GM21737 (cell line): Measurements from ENCODE around the gene SLC26A4.

Experiments used
- ATAC-seq: cut with Tn5 transposase; IDR thresholded peaks from one replicate; pipeline ENCODE4 v1.9.1; 2021; ENCODE audit warnings: mild to moderate bottlenecking, moderate library complexity; ENCODE audit not compliant: unreplicated experiment

SLC26A4 gene

DNA sequence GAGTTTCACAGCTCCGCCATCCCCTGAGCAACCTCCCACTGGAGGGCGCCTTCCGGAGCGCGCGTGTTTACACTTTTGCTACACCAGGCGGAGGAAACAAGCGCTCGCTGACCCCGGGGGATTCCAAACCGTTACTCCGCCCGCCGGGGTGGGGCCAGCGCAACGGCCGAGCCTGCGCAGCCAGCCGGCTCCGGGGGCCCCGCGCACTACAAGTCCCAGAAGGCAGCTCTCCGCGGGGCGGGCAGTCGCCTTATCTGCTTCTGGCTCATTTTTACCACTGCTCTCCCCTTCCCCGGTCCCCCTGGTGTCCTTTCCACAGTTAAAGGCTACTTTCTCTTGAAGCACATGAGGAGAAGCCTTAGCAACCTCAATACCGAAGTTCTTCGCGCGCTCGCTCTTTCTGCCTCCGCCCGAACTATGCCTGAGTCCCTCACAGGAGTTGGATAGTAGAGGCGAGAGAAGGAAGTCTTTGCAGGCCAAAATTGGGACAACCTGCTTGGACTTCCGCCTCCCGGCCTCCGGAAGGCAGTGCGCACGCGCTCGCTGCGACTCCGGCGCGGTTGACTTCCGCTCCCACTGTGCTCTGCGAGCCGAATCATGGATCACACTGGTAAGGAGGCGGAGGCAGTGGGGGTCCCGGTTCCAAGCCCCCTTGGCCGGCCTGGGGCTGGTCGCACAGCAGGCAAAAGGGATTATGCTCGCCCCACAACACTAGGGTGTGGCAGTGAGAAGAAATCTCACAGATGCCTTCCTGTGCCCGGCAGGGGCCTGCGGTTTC, 83.1 kb downstream of the SLC26A4 start, which contains the start of gene CBLL1:
TSS of gene CBLL1 (plus strand) at position 576 of the 778 bp plus-strand sequence. CDS start at position 598, 22 bp downstream.
- ATAC-seq, result peak; percentile 90

DNA sequence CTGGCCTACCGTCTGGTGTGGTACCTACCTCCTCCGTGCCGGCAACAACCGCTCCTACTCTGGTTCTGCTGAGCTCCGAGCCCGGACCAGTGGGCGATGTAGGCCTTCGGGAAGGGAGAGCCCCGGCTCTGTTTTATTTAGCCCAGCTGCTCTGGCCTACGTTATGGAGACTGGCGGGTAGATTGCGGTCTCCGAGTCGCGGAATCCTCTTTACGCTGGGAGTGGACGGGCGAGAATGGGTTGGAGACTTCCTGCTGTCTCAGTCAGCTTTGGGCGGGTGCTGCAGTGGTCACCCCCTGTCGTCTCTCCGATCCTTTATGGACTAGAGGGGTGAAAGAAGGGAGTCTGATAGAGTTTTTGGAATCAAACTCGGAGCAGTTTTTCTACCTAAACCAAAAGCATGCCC, 83.7 kb downstream of the SLC26A4 start:
- ATAC-seq, result peak; percentile 37

DNA sequence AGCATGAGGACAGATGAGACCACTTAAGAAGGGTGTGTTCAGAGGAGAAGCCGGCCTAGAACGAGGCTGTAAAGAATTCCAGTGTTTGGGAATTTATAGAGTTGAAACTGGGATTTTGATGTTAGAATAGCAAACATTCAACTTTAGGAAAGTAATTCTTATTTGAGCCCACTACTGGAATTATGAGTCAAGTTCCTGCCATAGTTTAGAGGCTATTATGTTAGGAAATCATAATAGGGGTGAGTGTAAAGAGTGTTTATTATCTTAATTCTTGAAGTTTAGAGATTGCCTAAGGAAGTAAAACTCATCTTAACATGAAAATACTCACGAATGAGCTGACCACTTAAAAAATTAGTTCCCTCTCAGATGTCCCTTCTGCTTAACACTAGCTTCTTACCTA, 85.4 kb downstream of the SLC26A4 start:
- ATAC-seq, result no peak

GRCh38 chr7:107751113-107751512, 90.5 kb downstream of the SLC26A4 start:
- no peak for ATAC-seq

DNA sequence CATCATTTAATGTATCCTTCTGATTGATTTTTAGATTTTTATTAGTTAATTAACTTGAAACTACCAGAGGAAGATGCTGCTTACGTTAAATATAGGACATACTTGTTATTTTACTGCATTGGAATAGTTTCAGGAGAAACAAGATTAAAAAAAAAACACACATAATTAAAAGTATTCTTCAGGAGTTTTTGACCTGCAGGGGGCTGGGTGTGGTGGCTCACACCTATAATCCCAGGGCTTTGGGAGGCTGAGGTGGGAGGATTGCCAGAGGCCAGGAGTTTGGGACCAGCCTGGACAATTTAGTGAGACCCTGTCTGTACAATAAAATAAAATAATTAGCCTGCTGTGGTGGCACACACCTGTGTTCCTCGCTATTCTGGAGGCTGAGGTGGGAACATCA, 94.0 kb downstream of the SLC26A4 start:
- ATAC-seq, result no peak

DNA sequence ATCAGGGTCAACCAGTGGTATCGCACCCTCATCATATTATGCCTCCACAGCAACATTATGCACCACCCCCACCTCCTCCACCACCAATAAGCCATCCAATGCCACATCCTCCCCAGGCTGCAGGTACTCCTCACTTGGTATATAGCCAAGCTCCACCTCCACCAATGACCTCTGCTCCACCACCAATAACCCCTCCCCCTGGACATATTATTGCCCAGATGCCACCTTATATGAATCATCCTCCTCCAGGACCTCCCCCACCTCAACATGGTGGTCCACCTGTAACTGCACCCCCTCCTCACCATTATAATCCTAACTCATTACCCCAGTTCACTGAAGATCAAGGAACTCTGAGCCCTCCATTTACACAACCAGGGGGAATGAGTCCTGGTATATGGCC, 98.0 kb downstream of the SLC26A4 start:
- no peak for ATAC-seq

DNA sequence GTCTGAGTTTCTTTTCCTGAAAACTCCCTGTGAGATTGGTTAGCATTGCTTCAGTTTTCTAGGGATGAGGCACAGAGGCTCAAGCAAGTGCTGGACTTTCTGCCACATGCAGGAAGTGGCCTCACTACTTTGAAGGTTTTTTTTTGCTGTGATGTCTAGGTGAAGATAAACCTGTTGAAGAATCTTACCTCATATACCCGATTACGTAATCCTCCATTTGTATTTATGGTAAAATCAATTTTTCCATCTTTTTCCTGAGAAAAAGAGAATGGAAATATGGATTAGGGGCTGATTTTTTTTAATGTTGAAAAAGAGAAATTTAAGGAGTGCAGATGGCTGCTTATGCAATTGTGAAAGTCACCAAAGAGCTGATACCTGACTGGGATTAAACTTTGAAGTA, 106.8 kb downstream of the SLC26A4 start:
- no peak for ATAC-seq
